Mesenchymal stem cell (in vitro differentiated cells and primary cell): ENCODE data around the gene SLC9A3.

Experiments
- DNase-seq: peaks from one replicate; pipeline ENCODE4 v3.0.0-alpha.2; 2013
- H2AFZ ChIP-seq: one replicate; pipeline ENCODE4 v1.6.1; 2013; ENCODE audit warnings: low read depth, mild to moderate bottlenecking, control low read depth, inconsistent platforms, low read length, moderate library complexity
- H2AK5ac ChIP-seq: 2 replicates; pipeline ENCODE4 v1.6.1; 2013; ENCODE audit warnings: low read length, moderate library complexity, mild to moderate bottlenecking, inconsistent platforms; ENCODE audit not compliant: severe bottlenecking
- H2BK120ac ChIP-seq: one replicate; pipeline ENCODE4 v1.6.1; 2013; ENCODE audit warnings: low read depth, mild to moderate bottlenecking, inconsistent platforms, low read length, moderate library complexity
- H2BK12ac ChIP-seq, 2 experiments: one replicate each; pipeline ENCODE4 v1.6.1; 2013; ENCODE audit warnings: inconsistent platforms in 2 of 2, low read length in 2 of 2, mild to moderate bottlenecking in 2 of 2, moderate library complexity in 2 of 2, control low read depth in 1 of 2
- H2BK15ac ChIP-seq: one replicate; pipeline ENCODE4 v1.6.1; 2013; ENCODE audit warnings: mild to moderate bottlenecking, low read depth, inconsistent platforms; ENCODE audit not compliant: poor library complexity, severe bottlenecking
- H2BK5ac ChIP-seq: 2 replicates; pipeline ENCODE4 v1.6.1; 2013; ENCODE audit warnings: low read depth, mild to moderate bottlenecking, low read length, control low read depth, inconsistent platforms; ENCODE audit not compliant: poor library complexity, severe bottlenecking
- H3K14ac ChIP-seq, 2 experiments: one replicate each; pipeline ENCODE4 v1.6.1; 2013; ENCODE audit warnings: inconsistent platforms in 2 of 2, low read length in 2 of 2, control low read depth in 1 of 2, mild to moderate bottlenecking in 1 of 2, moderate library complexity in 1 of 2
- H3K18ac ChIP-seq, 2 experiments: one replicate each; pipeline ENCODE4 v1.6.1; 2013; ENCODE audit warnings: inconsistent platforms in 2 of 2, low read length in 2 of 2, control low read depth in 1 of 2, low read depth in 1 of 2, mild to moderate bottlenecking in 1 of 2
- H3K23ac ChIP-seq, 2 experiments: one replicate each; pipeline ENCODE4 v1.6.1; 2013; ENCODE audit warnings: inconsistent platforms in 2 of 2, low read length in 2 of 2, mild to moderate bottlenecking in 2 of 2, moderate library complexity in 2 of 2, control low read depth in 1 of 2
- H3K27ac ChIP-seq: 2 replicates; pipeline ENCODE4 v1.5.1; 2013; ENCODE audit warnings: mild to moderate bottlenecking, moderate library complexity, low read length, control low read depth, inconsistent platforms; ENCODE audit not compliant: poor library complexity, severe bottlenecking
- H3K27me3 ChIP-seq, 2 experiments: 2 replicates each; pipeline versions ENCODE4 v1.6.1 to v1.7.0; 2013; ENCODE audit warnings: low read length in 2 of 2, mild to moderate bottlenecking in 2 of 2, moderate library complexity in 2 of 2, control low read depth in 1 of 2, inconsistent platforms in 1 of 2; ENCODE audit not compliant: control insufficient read depth in 1 of 2, insufficient read depth in 1 of 2
- H3K36me3 ChIP-seq, 2 experiments: 2 replicates each; pipeline versions ENCODE4 v1.6.1 to v1.7.0; 2013; ENCODE audit warnings: low read length in 2 of 2, control low read depth in 1 of 2, inconsistent platforms in 1 of 2, low read depth in 1 of 2, mild to moderate bottlenecking in 1 of 2; ENCODE audit not compliant: insufficient read depth in 2 of 2, control insufficient read depth in 1 of 2
- H3K4ac ChIP-seq, 2 experiments: one replicate each; pipeline ENCODE4 v1.6.1; 2013; ENCODE audit warnings: inconsistent platforms in 2 of 2, low read length in 2 of 2, mild to moderate bottlenecking in 2 of 2, moderate library complexity in 2 of 2, control low read depth in 1 of 2, low read depth in 1 of 2
- H3K4me1 ChIP-seq: 2 replicates; pipeline ENCODE4 v1.6.1; 2013; ENCODE audit warnings: low read depth, low read length, control low read depth; ENCODE audit not compliant: control insufficient read depth, insufficient read depth
- H3K4me2 ChIP-seq: 2 replicates; pipeline ENCODE4 v1.6.1; 2013; ENCODE audit warnings: low read length, mild to moderate bottlenecking, inconsistent platforms; ENCODE audit not compliant: poor library complexity, severe bottlenecking
- H3K4me3 ChIP-seq, 2 experiments: 2 replicates each; pipeline versions ENCODE4 v1.5.1 to v1.7.0; 2013; ENCODE audit warnings: low read length in 2 of 2, mild to moderate bottlenecking in 2 of 2, control low read depth in 1 of 2, low read depth in 1 of 2; ENCODE audit not compliant: insufficient read depth in 1 of 2
- H3K79me1 ChIP-seq: replicated peaks from 2 replicates; pipeline ENCODE4 v1.6.1; 2013; ENCODE audit warnings: mild to moderate bottlenecking, control low read depth, low read length, inconsistent platforms; ENCODE audit not compliant: poor library complexity, severe bottlenecking
- H3K9ac ChIP-seq: 2 replicates; pipeline ENCODE4 v1.7.0; 2013; ENCODE audit warnings: mild to moderate bottlenecking, low read length, moderate library complexity
- H3K9me3 ChIP-seq: 2 replicates; pipeline ENCODE4 v1.7.0; 2013; ENCODE audit warnings: mild to moderate bottlenecking, low read length; ENCODE audit not compliant: control insufficient read depth
- H4K8ac ChIP-seq: one replicate; pipeline ENCODE4 v1.6.1; 2013; ENCODE audit warnings: inconsistent platforms, mild to moderate bottlenecking, low read length, moderate library complexity
- H4K91ac ChIP-seq: one replicate; pipeline ENCODE4 v1.6.1; 2013; ENCODE audit warnings: mild to moderate bottlenecking, low read length, inconsistent platforms
- WGBS: methylation state at CpG from one replicate; pipeline ENCODE4 v1.1.7; 2013; ENCODE audit warnings: mixed read lengths; 5-methylcytosine and 5-hydroxymethylcytosine counted together

Gene SLC9A3

DNA sequence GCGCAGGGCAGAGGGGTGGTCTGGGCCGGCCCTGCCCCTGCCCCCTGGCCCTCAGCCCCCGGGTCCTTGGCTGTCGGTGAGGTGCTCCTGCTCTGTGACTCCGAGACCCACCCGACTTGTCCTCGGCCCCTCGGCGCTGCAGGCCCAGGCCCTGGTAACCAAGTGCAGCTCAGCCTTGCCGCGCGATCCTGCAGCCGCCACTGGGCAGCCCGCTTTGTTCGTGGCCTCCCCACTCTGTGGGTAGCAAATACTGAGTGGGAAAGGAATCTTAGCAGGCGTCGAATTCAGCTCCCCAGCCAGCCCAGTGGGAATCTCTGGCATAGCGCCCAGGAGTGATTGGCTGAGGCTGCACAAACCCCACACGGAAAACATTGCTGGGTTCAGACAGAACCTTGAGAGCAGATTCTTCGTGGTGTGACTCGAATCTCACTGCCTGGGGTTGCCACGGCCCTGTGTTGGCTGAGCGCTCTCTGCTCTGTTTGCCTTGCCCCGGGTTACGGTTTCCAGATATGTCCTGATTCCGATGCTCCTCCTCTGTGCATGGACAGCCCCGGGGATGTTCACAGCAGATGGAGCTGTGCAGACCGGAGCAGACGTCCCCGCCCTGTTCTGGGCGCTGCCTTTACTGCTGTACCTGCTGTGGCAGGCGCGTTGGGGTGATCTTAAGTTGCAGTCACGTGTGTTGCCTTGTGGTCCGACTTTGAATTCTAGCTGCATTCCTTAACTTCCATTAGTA, 94.6 kb downstream of the SLC9A3 start:
- no peaks in the 10 kb centered on the region for H3K79me1 ChIP-seq
- no peak overlapping the region for H3K23ac ChIP-seq
- no peak overlapping the region for H2BK5ac ChIP-seq
- H2BK120ac ChIP-seq, result no peak overlapping the region
- peak overlapping the region in 1 of 2 experiments; percentile 22 for H2BK12ac ChIP-seq
- peak overlapping the region; percentile 24 for H3K4me2 ChIP-seq
- no peaks in the 10 kb centered on the region for H3K9me3 ChIP-seq
- H2BK15ac ChIP-seq, result no peak overlapping the region
- H3K4me1 ChIP-seq, result peaks cover 40% of the 10 kb centered on the region
- no peak overlapping the region for H2AK5ac ChIP-seq
- DNase-seq, result no peak
- no peak overlapping the region for H4K91ac ChIP-seq
- peak overlapping the region; percentile 33 for H3K9ac ChIP-seq
- H3K27ac ChIP-seq, result peak overlapping the region; percentile 10
- WGBS, result 81% methylated on average over 35 of the region's 35 CpGs
- H3K14ac ChIP-seq, result no peak overlapping the region
- H3K18ac ChIP-seq, result peak overlapping the region in 1 of 2 experiments; percentile 61
- H3K4me3 ChIP-seq, result peak overlapping the region in 1 of 2 experiments; percentile 35
- peaks cover 6 to 52% of the 10 kb centered on the region in 2 experiments for H3K36me3 ChIP-seq
- H4K8ac ChIP-seq, result no peak overlapping the region
- H2AFZ ChIP-seq, result no peak overlapping the region
- no peaks in the 10 kb centered on the region for H3K27me3 ChIP-seq
- no peak overlapping the region for H3K4ac ChIP-seq

DNA sequence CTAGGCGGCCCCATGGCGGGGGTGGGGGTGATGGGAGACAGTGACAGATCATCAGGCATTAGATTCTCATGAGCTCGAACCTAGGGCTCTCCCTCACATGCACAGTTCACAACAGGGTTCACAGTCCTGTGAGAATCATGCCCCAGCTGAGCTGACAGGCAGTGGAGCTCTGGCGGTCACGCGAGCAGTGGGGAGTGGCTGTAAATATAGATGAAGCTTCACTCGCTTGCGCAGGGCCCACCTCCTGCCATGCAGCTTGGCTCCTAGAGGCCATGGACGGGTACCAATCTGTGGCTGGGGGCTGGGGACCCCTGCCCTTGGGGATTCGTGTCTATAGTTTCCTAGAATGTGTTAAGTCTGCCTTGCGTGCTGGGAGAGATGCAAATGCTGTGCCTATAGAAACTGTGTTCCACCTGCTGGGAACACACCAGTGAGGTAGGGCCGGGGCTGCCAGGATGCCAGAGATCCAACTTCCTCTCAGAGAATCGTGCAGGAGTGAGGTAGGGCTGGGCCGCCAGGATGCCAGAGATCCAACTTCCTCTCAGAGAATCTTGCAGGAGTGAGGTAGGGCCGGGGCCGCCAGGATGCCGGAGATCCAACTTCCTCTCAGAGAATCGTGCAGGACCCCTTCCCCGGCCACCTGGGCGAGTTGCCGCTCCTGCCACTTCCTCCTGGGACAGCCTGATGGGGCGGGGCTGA, 95.3 kb downstream of the SLC9A3 start:
- DNase-seq, result no peak
- 88% methylated on average over 21 of the region's 22 CpGs for WGBS
- Histone ChIP-seq H3K14ac (no peak overlapping the region), H3K9ac (no peak overlapping the region), H3K79me1 (no peaks in the 10 kb centered on the region), H2BK12ac (no peak overlapping the region), H3K4me1 (peaks cover 42% of the 10 kb centered on the region), H3K36me3 (peaks cover 3 to 45% of the 10 kb centered on the region in 2 experiments), H3K27ac (no peak overlapping the region), H3K4ac (no peak overlapping the region), H3K27me3 (no peaks in the 10 kb centered on the region), H3K4me3 (no peak overlapping the region), H2BK120ac (no peak overlapping the region), H3K9me3 (no peaks in the 10 kb centered on the region), H4K91ac (no peak overlapping the region), H4K8ac (no peak overlapping the region), H2BK15ac (no peak overlapping the region), H3K23ac (no peak overlapping the region), H3K4me2 (no peak overlapping the region), H2AFZ (no peak overlapping the region), H2AK5ac (no peak overlapping the region), H2BK5ac (no peak overlapping the region), H3K18ac (peak overlapping the region in 1 of 2 experiments; percentile 61)

DNA sequence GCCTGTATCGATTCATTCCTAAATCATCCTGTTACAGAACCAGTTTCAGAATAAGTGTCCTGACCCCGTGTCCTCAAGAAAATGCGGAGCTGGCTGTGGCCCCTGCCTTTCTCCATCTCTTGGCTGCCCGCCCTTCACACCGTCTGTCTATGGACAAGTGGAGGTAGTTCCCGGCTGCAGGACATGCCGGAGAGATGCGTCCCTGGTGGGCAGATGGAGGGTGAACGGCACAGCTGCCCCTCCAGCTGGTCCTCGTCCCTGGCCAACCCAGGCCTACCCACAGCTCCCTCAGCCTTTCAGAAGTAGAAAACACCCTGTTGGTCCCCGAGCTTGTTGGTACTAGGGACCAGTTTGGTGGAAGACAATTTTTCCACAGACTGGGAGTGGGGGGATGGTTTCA, 96.0 kb downstream of the SLC9A3 start:
- DNase-seq, result no peak
- Histone ChIP-seq H3K14ac (no peak overlapping the region), H3K27ac (no peak overlapping the region), H3K4me3 (no peak overlapping the region), H2AK5ac (no peak overlapping the region), H4K91ac (no peak overlapping the region), H3K36me3 (peaks cover 3 to 49% of the 10 kb centered on the region in 2 experiments), H3K79me1 (no peaks in the 10 kb centered on the region), H3K23ac (no peak overlapping the region), H3K9ac (no peak overlapping the region), H3K4ac (no peak overlapping the region), H3K4me2 (no peak overlapping the region), H3K9me3 (no peaks in the 10 kb centered on the region), H2BK12ac (peak overlapping the region in 1 of 2 experiments; percentile 6), H3K27me3 (no peaks in the 10 kb centered on the region), H2AFZ (no peak overlapping the region), H2BK15ac (no peak overlapping the region), H3K18ac (no peak overlapping the region), H3K4me1 (peaks cover 41% of the 10 kb centered on the region), H4K8ac (no peak overlapping the region), H2BK120ac (no peak overlapping the region), H2BK5ac (no peak overlapping the region)
- 89% methylated on average over 9 of the region's 11 CpGs for WGBS

DNA sequence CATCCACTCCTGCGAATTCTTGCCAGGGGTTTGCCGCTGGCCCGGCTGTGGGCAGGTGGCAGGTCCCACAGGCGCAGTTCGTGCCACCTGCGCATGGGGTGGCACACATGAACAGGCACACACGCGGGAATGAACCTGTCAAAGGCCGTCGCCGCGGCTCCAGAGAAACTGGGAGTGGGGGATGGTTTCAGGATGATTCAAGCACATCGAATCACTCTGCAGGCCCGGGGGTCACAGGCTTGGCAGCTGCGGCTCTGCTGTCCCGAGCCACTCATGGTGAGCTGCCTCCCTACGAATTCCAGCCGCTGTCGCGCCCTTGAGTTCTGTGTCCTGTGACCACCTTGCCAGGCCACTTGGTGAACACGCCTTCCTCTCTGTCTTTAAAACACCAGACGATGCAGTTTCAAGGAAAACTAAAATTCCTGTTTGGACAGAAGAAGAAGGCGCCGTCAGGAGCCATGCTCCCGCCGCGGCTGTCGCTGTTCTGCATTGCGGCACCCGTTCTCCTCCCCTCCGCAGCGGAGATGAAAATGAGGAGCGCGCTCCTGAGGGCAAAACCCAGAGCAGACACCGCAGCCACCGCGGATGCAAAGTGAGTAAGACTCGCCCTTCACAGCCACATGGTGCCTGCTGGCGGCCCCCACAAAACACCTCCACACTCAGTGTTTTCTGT, 96.7 kb downstream of the SLC9A3 start:
- Histone ChIP-seq H2AK5ac (no peak overlapping the region), H3K4ac (no peak overlapping the region), H2BK15ac (no peak overlapping the region), H2BK5ac (no peak overlapping the region), H3K27ac (no peak overlapping the region), H3K9ac (no peak overlapping the region), H2AFZ (no peak overlapping the region), H3K27me3 (no peaks in the 10 kb centered on the region), H3K23ac (no peak overlapping the region), H4K8ac (no peak overlapping the region), H3K4me1 (peaks cover 42% of the 10 kb centered on the region), H3K4me3 (no peak overlapping the region), H2BK12ac (no peak overlapping the region), H3K14ac (no peak overlapping the region), H3K18ac (no peak overlapping the region), H2BK120ac (no peak overlapping the region), H3K79me1 (no peaks in the 10 kb centered on the region), H3K9me3 (no peaks in the 10 kb centered on the region), H3K4me2 (no peak overlapping the region), H4K91ac (no peak overlapping the region), H3K36me3 (peaks cover 3 to 49% of the 10 kb centered on the region in 2 experiments)
- no peak for DNase-seq
- WGBS, result 93% methylated on average over 39 of the region's 39 CpGs
